Small intestine (tissue), 7 donors: ENCODE results near the gene ZNF292. TPM values are rescaled to one million over a fixed set of nuclear protein-coding genes. Genes with fewer than 3 reads are reported as not detected.
"Not testable (repeated sequence)": the region's sequence is repeated elsewhere in the genome, so short reads cannot be mapped to it uniquely, and the experiment has no call there.

ENCODE experiments used
- DNase-seq, 2 donors: peaks; one replicate each; pipeline versions ENCODE4 v3.0.0 to v3.0.0-alpha.2; 2013
- FAIRE-seq: peaks from 2 replicates; lab custom pipeline; 2012; peaks lifted over from hg19 to GRCh38; lab: Jason Lieb, UNC
- H3K27ac ChIP-seq, 3 donors: one replicate each; pipeline ENCODE4 v1.5.1; 2013; ENCODE audit warnings: low read length in 2 of 3, mild to moderate bottlenecking in 2 of 3, control low read depth in 1 of 3, inconsistent platforms in 1 of 3, low read depth in 1 of 3, moderate library complexity in 1 of 3
- H3K27me3 ChIP-seq, 3 donors: one replicate each; pipeline ENCODE4 v1.6.1; 2013; ENCODE audit warnings: low read length in 3 of 3, inconsistent platforms in 1 of 3; ENCODE audit not compliant: control insufficient read depth in 3 of 3, insufficient read depth in 3 of 3
- H3K36me3 ChIP-seq, 3 donors: one replicate each; pipeline ENCODE4 v1.6.1; 2013; ENCODE audit warnings: low read length in 3 of 3, inconsistent platforms in 1 of 3, low read depth in 1 of 3, mild to moderate bottlenecking in 1 of 3, moderate library complexity in 1 of 3; ENCODE audit not compliant: control insufficient read depth in 3 of 3, insufficient read depth in 2 of 3
- H3K4me1 ChIP-seq, 3 donors: one replicate each; pipeline ENCODE4 v1.6.1; 2013; ENCODE audit warnings: low read length in 2 of 3, inconsistent platforms in 1 of 3, low read depth in 1 of 3, mild to moderate bottlenecking in 1 of 3, moderate library complexity in 1 of 3; ENCODE audit not compliant: control insufficient read depth in 3 of 3, insufficient read depth in 2 of 3
- H3K4me3 ChIP-seq, 3 donors: one replicate each; pipeline ENCODE4 v1.5.1; 2013; ENCODE audit warnings: low read length in 3 of 3, control low read depth in 1 of 3, inconsistent platforms in 1 of 3, low read depth in 1 of 3, mild to moderate bottlenecking in 1 of 3, moderate library complexity in 1 of 3
- H3K9me3 ChIP-seq, 2 donors: one replicate each; pipeline ENCODE4 v1.6.1; 2013; ENCODE audit warnings: low read depth in 1 of 2, low read length in 1 of 2; ENCODE audit not compliant: control insufficient read depth in 2 of 2, insufficient read depth in 1 of 2
- WGBS, 3 donors: extraction: QIAGEN DNeasy Blood & Tissue Kit; methylation state at CpG; one replicate each; pipeline ENCODE4 v1.1.7; 2013; 5-methylcytosine and 5-hydroxymethylcytosine counted together
- polyA plus RNA-seq, 4 donors: library from polyadenylated mRNA; stranded (reverse) in 3 of 4; unstranded in 1 of 4; fragments of 200-250 nt in 3 of 4; fragments of 120-200 nt in 1 of 4; gene quantifications; one replicate each; pipeline versions ENCODE4 v1.2.1 to v1.2.3, GENCODE V29; 2013
- donor health status: healthy with polysubstance abuse.
- donor health status: control.
- donor health status: control.
- donor health status: Bipolar disorder and iron deficiency.
- donor health status: healthy.

ZNF292 gene
- polyA plus RNA-seq, 4 donors = 3.8 to 25.2 (median 5.8) TPM

DNA sequence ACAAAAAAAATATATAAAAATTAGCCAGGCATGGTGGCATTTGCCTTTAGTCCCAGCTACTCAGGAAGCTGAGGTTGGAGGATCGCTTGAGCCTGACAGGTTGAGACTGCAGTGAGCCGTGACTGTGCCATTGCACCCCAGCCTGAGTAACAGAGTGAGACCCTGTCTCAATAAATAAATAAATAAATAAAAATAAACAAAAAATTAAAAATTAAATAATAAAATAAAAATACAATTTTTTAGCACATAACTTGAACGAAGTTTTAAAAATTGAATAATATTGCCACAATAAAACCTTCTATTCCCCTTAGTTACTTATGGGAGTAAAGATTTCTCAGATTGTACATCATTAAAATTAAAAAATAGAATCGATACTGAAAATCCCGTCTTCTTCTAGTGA is 31.3 kb upstream of the ZNF292 start:
- Histone ChIP-seq H3K36me3 (no peaks in the 10 kb centered on the region), H3K27me3 (peaks cover 0 to 1% (median 0%) of the 10 kb centered on the region in 3 donors), H3K4me1 (no peaks in the 10 kb centered on the region), H3K9me3 (peaks cover 0 to 5% of the 10 kb centered on the region in 2 donors), H3K27ac (no peak overlapping the region), H3K4me3 (no peak overlapping the region)
- WGBS, 3 donors = 91 to 95% (median 92%) methylated on average over 5 of the region's 5 CpGs
- FAIRE-seq (no peak), DNase-seq (no peak)

DNA sequence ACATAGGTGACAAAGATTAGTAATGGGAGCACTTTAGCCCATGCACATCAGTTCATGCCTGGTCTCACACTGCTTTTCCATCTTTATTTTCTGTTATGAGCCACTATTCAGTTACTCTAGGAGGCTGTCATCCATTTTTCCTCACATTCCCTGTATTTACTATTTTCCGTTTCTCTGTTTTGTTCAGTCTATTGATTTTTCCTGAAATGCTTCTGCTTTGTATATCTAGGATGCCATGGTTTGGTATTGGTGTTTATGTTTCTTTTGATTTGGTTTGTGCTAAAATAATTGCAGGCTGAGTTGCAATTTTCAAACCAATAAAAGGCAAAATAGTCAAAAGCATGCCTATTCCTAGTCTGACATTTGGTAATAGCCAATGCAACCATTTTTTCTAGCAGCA is 28.9 kb upstream of the ZNF292 start:
- 19 to 74% (median 44%) methylated on average over 1 of the region's 1 CpG for WGBS, 3 donors
- Histone ChIP-seq H3K27me3 (peaks cover 0 to 1% (median 0%) of the 10 kb centered on the region in 3 donors), H3K27ac (no peak overlapping the region), H3K4me1 (no peaks in the 10 kb centered on the region), H3K9me3 (peaks cover 0 to 9% of the 10 kb centered on the region in 2 donors), H3K36me3 (no peaks in the 10 kb centered on the region), H3K4me3 (no peak overlapping the region)
- FAIRE-seq = no peak
- DNase-seq = no peak

- H3K9me3 ChIP-seq = peaks cover 0 to 4% of the 10 kb centered on the region in 2 donors
- FAIRE-seq = no peak
Observed at GRCh38 chr6:87127737-87128136, 27.6 kb upstream of the ZNF292 start.

DNA sequence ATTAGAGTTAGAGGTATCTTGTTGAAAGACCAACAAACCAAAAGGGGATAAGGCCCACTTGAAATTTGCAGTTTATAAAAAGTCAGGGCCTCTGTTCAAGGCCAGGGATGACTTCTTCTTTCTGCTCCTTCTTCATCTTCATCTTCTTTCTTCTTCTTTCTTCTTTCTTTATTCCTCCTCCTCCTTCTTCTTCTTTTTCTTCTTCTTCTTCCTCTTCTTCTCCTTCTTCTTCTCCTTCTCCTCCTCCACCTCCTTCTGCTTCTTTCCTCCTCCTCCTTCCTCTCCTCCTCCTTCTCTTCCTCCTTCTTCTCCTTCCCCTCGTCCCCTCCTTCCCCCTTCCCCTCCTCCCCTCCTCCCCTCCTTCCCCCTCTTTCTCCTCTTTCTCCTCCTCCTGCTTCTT is 18.4 kb upstream of the ZNF292 start:
- Histone ChIP-seq H3K9me3 (peaks cover 0 to 6% of the 10 kb centered on the region in 2 donors), H3K27ac (no peak overlapping the region), H3K4me3 (no peak overlapping the region), H3K36me3 (no peaks in the 10 kb centered on the region), H3K27me3 (no peaks in the 10 kb centered on the region), H3K4me1 (no peaks in the 10 kb centered on the region)
- FAIRE-seq (no peak), DNase-seq (no peak)
- 40 to 58% (median 50%) methylated on average over 1 of the region's 1 CpG for WGBS, 3 donors

More at GRCh38 chr6:87127737-87128136, 27.6 kb upstream of the ZNF292 start:
- Histone ChIP-seq H3K27ac (no peak overlapping the region), H3K4me3 (no peak overlapping the region), H3K36me3 (no peaks in the 10 kb centered on the region), H3K4me1 (no peaks in the 10 kb centered on the region), H3K27me3 (peaks cover 0 to 1% (median 0%) of the 10 kb centered on the region in 3 donors)
- no peak for DNase-seq
- 81 to 88% (median 87%) methylated on average over 2 of the region's 2 CpGs for WGBS, 3 donors

DNA sequence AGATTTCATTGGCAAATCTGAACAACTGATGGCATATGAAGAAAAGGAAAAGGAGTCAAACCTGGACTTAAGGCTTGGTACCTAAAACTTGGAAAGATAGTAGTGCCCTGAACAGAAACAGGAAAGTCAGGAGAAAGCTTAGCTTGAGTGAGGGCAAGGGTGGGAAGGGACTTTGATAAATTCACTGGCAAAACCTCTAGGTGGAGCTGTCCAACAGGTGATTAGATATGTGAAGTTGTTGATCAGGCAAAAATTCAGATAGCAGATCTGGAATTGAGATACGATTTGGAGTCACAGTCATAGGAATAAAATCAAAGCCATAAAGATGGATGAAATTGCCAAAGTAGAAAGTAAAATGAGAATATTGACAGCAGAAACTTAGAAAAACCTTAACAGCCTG is 16.1 kb upstream of the ZNF292 start:
- DNase-seq (peak; percentile 39 to 67), FAIRE-seq (no peak)
- Histone ChIP-seq H3K36me3 (no peaks in the 10 kb centered on the region), H3K9me3 (peaks cover 0 to 6% of the 10 kb centered on the region in 2 donors), H3K27ac (no peak overlapping the region), H3K4me1 (no peaks in the 10 kb centered on the region), H3K4me3 (no peak overlapping the region), H3K27me3 (no peaks in the 10 kb centered on the region)
- 4 to 17% (median 12%) methylated on average over 1 of the region's 1 CpG for WGBS, 3 donors

GRCh38 chr6:87139927-87140326 is 15.4 kb upstream of the ZNF292 start:
- WGBS, 3 donors = 92 to 94% (median 93%) methylated on average over 8 of the region's 8 CpGs
- FAIRE-seq, H3K4me3 ChIP-seq, H3K36me3 ChIP-seq, H3K9me3 ChIP-seq, DNase-seq, H3K27me3 ChIP-seq, H3K4me1 ChIP-seq, H3K27ac ChIP-seq: not testable (repeated sequence)

- H3K4me3 ChIP-seq = no peak overlapping the region
- H3K27ac ChIP-seq = no peak overlapping the region
- peaks cover 0 to 1% (median 0%) of the 10 kb centered on the region in 3 donors for H3K4me1 ChIP-seq
- WGBS, 3 donors = 52 to 69% (median 68%) methylated on average over 3 of the region's 3 CpGs
- H3K36me3 ChIP-seq = no peaks in the 10 kb centered on the region
- no peaks in the 10 kb centered on the region for H3K27me3 ChIP-seq
- DNase-seq = no peak
- FAIRE-seq = no peak
- no peaks in the 10 kb centered on the region for H3K9me3 ChIP-seq
Observed at GRCh38 chr6:87146363-87146762, 9.0 kb upstream of the ZNF292 start.

DNA sequence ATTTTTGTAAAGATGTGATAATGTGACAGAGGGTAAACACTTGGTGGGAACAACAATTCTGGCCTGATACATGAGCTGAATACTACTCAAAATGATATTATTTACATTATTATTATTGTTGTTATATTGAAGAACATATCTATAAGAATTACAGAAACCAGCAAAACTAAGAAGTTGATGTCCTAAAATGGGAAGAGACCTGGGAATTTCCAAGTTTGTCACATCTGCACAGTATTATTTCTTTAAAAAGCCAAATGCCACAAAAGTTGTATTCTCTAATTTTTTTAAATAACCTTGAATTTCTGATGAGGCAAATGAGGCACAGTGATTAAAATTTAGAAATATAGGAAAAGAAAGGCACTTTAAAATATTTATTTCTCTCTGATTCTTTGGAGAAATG is 5.0 kb upstream of the ZNF292 start:
- FAIRE-seq (no peak), DNase-seq (no peak)
- no peaks in the 10 kb centered on the region for H3K36me3 ChIP-seq
- no peak overlapping the region for H3K4me3 ChIP-seq
- peaks cover 0 to 11% (median 5%) of the 10 kb centered on the region in 3 donors for H3K4me1 ChIP-seq
- H3K9me3 ChIP-seq = no peaks in the 10 kb centered on the region
- no peak overlapping the region for H3K27ac ChIP-seq
- no peaks in the 10 kb centered on the region for H3K27me3 ChIP-seq

DNA sequence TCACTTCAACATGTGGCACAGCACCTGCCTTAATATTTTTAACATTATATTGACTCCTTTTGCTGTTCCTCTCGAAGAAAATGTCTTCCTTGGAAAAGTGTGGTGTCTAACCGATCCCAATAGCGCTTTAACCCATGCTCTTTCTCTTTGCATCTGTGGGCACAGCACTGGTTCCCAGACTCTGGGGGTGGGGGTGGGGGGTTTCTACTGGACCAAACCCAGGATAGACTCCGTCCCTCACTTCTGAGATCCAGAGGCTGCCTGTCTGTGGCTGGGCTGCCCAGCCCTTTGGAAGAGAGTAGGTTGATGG is 3.9 kb upstream of the ZNF292 start:
- peak overlapping the region; percentile 61 to 98 (median 74) for H3K27ac ChIP-seq
- H3K27me3 ChIP-seq = no peaks in the 10 kb centered on the region
- no peaks in the 10 kb centered on the region for H3K36me3 ChIP-seq
- FAIRE-seq = no peak
- no peaks in the 10 kb centered on the region for H3K9me3 ChIP-seq
- peaks cover 0 to 11% (median 5%) of the 10 kb centered on the region in 3 donors for H3K4me1 ChIP-seq
- WGBS, 3 donors = 49 to 57% (median 50%) methylated on average over 4 of the region's 4 CpGs
- DNase-seq = no peak
- peak overlapping the region in 2 of 3 donors; percentile 53 to 63 for H3K4me3 ChIP-seq
